H1 (cell line): ENCODE data around the gene FERMT2. TPM values are rescaled to one million over a fixed set of nuclear protein-coding genes. Genes with fewer than 3 reads are reported as not detected.

Experiments used
- CTCF ChIA-PET: fragments of 300-600 bp; sonication (Branson Sonifier 250); formaldehyde crosslinking; loops from one replicate; lab custom pipeline; 2021; ENCODE audit not compliant: partially characterized antibody; lab: Charles Lee
- POLR2A ChIA-PET: fragments of 300-600 bp; sonication (Branson Sonifier 250); formaldehyde crosslinking; loops from one replicate; lab custom pipeline; 2021; ENCODE audit warnings: inconsistent platforms; ENCODE audit not compliant: partially characterized antibody; lab: Charles Lee
- DNase-seq, 2 experiments: peaks; one replicate each; pipeline versions ENCODE4 v3.0.0 to v3.0.0-alpha.2; 2010 to 2022; ENCODE audit warnings: low spot score in 2 of 2, low read depth in 1 of 2, mixed read lengths in 1 of 2
- FAIRE-seq: peaks from 2 replicates; lab custom pipeline; 2011; peaks lifted over from hg19 to GRCh38; lab: Jason Lieb, UNC
- H2AFZ ChIP-seq: 2 replicates; pipeline ENCODE4 v1.8.1; 2012; ENCODE audit warnings: low read length, inconsistent platforms
- H2AK5ac ChIP-seq: 2 replicates; pipeline ENCODE4 v1.6.1; 2013; ENCODE audit warnings: low read depth, low read length
- H2BK120ac ChIP-seq: replicated peaks from 2 replicates; pipeline ENCODE3; 2013; ENCODE audit warnings: low read depth, low read length, inconsistent platforms
- H2BK12ac ChIP-seq: 2 replicates; pipeline ENCODE4 v1.6.1; 2013; ENCODE audit warnings: low read depth, low read length
- H2BK15ac ChIP-seq: 2 replicates; pipeline ENCODE4 v1.6.1; 2013; ENCODE audit warnings: low read length
- H2BK20ac ChIP-seq: 2 replicates; pipeline ENCODE4 v1.6.1; 2013; ENCODE audit warnings: low read length
- H2BK5ac ChIP-seq: 2 replicates; pipeline ENCODE4 v1.6.1; 2013; ENCODE audit warnings: low read depth, low read length
- H3K14ac ChIP-seq: 2 replicates; pipeline ENCODE4 v1.6.1; 2013; ENCODE audit warnings: inconsistent platforms; ENCODE audit not compliant: insufficient read length
- H3K18ac ChIP-seq: 2 replicates; pipeline ENCODE4 v1.6.1; 2013; ENCODE audit warnings: low read length; ENCODE audit errors: extremely low read depth
- H3K23ac ChIP-seq: 2 replicates; pipeline ENCODE4 v1.6.1; 2013; ENCODE audit warnings: inconsistent platforms; ENCODE audit not compliant: insufficient read length
- H3K23me2 ChIP-seq: 2 replicates; pipeline ENCODE4 v1.6.1; 2013; ENCODE audit warnings: low read depth, low read length
- H3K27ac ChIP-seq: 2 replicates; pipeline ENCODE4 v1.6.1; 2011; ENCODE audit warnings: low read depth, low read length, inconsistent platforms
- H3K27me3 ChIP-seq, 4 experiments: replicated peaks in 1 of 4; 1 replicate in 1 of 4; 2 replicates in 3 of 4; pipeline versions ENCODE4 v1.6.1 to v1.8.1; 2011 to 2013; ENCODE audit warnings: low read length in 3 of 4, mild to moderate bottlenecking in 3 of 4, inconsistent platforms in 2 of 4, mixed read lengths in 2 of 4, moderate library complexity in 1 of 4; ENCODE audit not compliant: control insufficient read depth in 3 of 4, insufficient read depth in 3 of 4; ENCODE audit errors: extremely low read depth in 1 of 4
- H3K36me3 ChIP-seq, 4 experiments: 2 replicates each; pipeline versions ENCODE4 v1.6.1 to v1.8.1; 2011 to 2013; ENCODE audit warnings: mild to moderate bottlenecking in 4 of 4, low read length in 3 of 4, moderate library complexity in 2 of 4, control low read depth in 1 of 4, inconsistent platforms in 1 of 4; ENCODE audit not compliant: insufficient read depth in 4 of 4, control insufficient read depth in 2 of 4
- H3K4ac ChIP-seq: replicated peaks from 2 replicates; pipeline ENCODE3; 2013; ENCODE audit warnings: low read length, low read depth, mixed read lengths, inconsistent platforms; ENCODE audit not compliant: insufficient read length
- H3K4me1 ChIP-seq, 4 experiments: replicated peaks in 1 of 4; 1 replicate in 1 of 4; 2 replicates in 3 of 4; pipeline versions ENCODE4 v1.6.1 to v1.8.1; 2011 to 2013; ENCODE audit warnings: low read length in 3 of 4, inconsistent platforms in 2 of 4, mixed read lengths in 1 of 4; ENCODE audit not compliant: insufficient read depth in 4 of 4, control insufficient read depth in 3 of 4
- H3K4me2 ChIP-seq, 2 experiments: 2 replicates each; pipeline versions ENCODE4 v1.6.1 to v1.8.1; 2011 to 2013; ENCODE audit warnings: low read depth in 2 of 2, low read length in 2 of 2, control low read depth in 1 of 2, inconsistent platforms in 1 of 2, mild to moderate bottlenecking in 1 of 2; ENCODE audit not compliant: insufficient read depth in 1 of 2
- H3K4me3 ChIP-seq, 4 experiments: fragments of 200-600, 300-600 bp in 1 of 4; sonication (generic), shearing (Covaris generic), sonication (Bioruptor Twin) in 1 of 4; 2 replicates each; pipeline versions ENCODE4 v1.5.1 to v1.8.1; 2011 to 2016; ENCODE audit warnings: low read length in 4 of 4, low read depth in 3 of 4, control low read depth in 2 of 4, inconsistent platforms in 2 of 4, mild to moderate bottlenecking in 2 of 4, mixed read lengths in 1 of 4, moderate library complexity in 1 of 4; ENCODE audit not compliant: insufficient read depth in 2 of 4; ENCODE audit errors: extremely low read depth in 1 of 4
- H3K56ac ChIP-seq: replicated peaks from 2 replicates; pipeline ENCODE3; 2013; ENCODE audit warnings: low read depth, mild to moderate bottlenecking, mixed read lengths, low read length, inconsistent platforms; ENCODE audit not compliant: insufficient read length
- H3K79me1 ChIP-seq: 2 replicates; pipeline ENCODE4 v1.6.1; 2013; ENCODE audit warnings: low read depth, low read length, control low read depth
- H3K79me2 ChIP-seq, 2 experiments: 2 replicates each; pipeline versions ENCODE4 v1.6.1 to v1.8.1; 2012 to 2013; ENCODE audit warnings: low read length in 2 of 2, mild to moderate bottlenecking in 2 of 2, inconsistent platforms in 1 of 2; ENCODE audit not compliant: insufficient read depth in 2 of 2, control insufficient read depth in 1 of 2
- H3K9ac ChIP-seq, 4 experiments: replicated peaks in 1 of 4; 1 replicate in 1 of 4; 2 replicates in 3 of 4; pipeline versions ENCODE4 v1.6.1 to v1.8.1; 2011 to 2013; ENCODE audit warnings: low read depth in 3 of 4, low read length in 3 of 4, control low read depth in 2 of 4, mild to moderate bottlenecking in 2 of 4, moderate library complexity in 2 of 4, inconsistent platforms in 1 of 4; ENCODE audit errors: extremely low read depth in 1 of 4
- H3K9me3 ChIP-seq, 2 experiments: 2 replicates each; pipeline versions ENCODE4 v1.6.1 to v1.8.1; 2012 to 2013; ENCODE audit warnings: mild to moderate bottlenecking in 2 of 2, moderate library complexity in 2 of 2, control low read depth in 1 of 2, inconsistent platforms in 1 of 2, low read depth in 1 of 2, low read length in 1 of 2, mixed read lengths in 1 of 2; ENCODE audit not compliant: insufficient read depth in 2 of 2
- H4K20me1 ChIP-seq, 2 experiments: replicated peaks in 1 of 2; 2 replicates each; pipeline versions ENCODE3 to v1.8.1; 2011 to 2013; ENCODE audit warnings: inconsistent platforms in 2 of 2, low read length in 2 of 2, mild to moderate bottlenecking in 1 of 2; ENCODE audit not compliant: insufficient read depth in 2 of 2, control insufficient read depth in 1 of 2
- H4K5ac ChIP-seq: 2 replicates; pipeline ENCODE4 v1.6.1; 2013; ENCODE audit warnings: low read length, low read depth, mixed read lengths, inconsistent platforms; ENCODE audit not compliant: insufficient read length
- H4K8ac ChIP-seq: 2 replicates; pipeline ENCODE4 v1.8.0; 2013; ENCODE audit warnings: mild to moderate bottlenecking, moderate library complexity, low read length, inconsistent platforms; ENCODE audit not compliant: insufficient read depth; ENCODE audit errors: extremely low read depth
- H4K91ac ChIP-seq: replicated peaks from 2 replicates; pipeline ENCODE3; 2013; ENCODE audit warnings: low read length, mixed read lengths, inconsistent platforms; ENCODE audit not compliant: insufficient read length
- BRCA1 ChIP-seq: IDR thresholded peaks from 2 replicates; pipeline ENCODE4 v1.6.1; 2012; ENCODE audit warnings: low read depth, low read length, improper control_type of control experiment
- KDM1A ChIP-seq: fragments of 200-600, 300-600 bp; sonication (generic); IDR thresholded peaks from 2 replicates; pipeline ENCODE4 v1.7.1; 2016; ENCODE audit warnings: mild to moderate bottlenecking, low read length, borderline replicate concordance
- NRF1 ChIP-seq: IDR thresholded peaks from 2 replicates; pipeline ENCODE4 v1.6.1; 2011; ENCODE audit warnings: mild to moderate bottlenecking, low read depth, low read length, improper control_type of control experiment
- RAD21 ChIP-seq, 2 experiments: IDR thresholded peaks in 1 of 2; conservative IDR thresholded peaks in 1 of 2; 2 replicates each; pipeline ENCODE4 v1.6.1; 2011; ENCODE audit warnings: low read depth in 2 of 2, low read length in 2 of 2, improper control_type of control experiment in 1 of 2, inconsistent platforms in 1 of 2, mild to moderate bottlenecking in 1 of 2, moderate library complexity in 1 of 2
- WGBS, 2 experiments: shearing (Covaris generic) in 1 of 2; methylation state at CpG; one replicate each; pipeline versions ENCODE4 v1.1.6 to v1.1.7; 2013 to 2015; ENCODE audit warnings: low lambda C conversion rate in 2 of 2, mixed read lengths in 2 of 2, inconsistent platforms in 1 of 2, low coverage in 1 of 2, missing lambda C conversion rate in 1 of 2; ENCODE audit not compliant: insufficient replicate concordance in 2 of 2, insufficient coverage in 1 of 2, insufficient read length in 1 of 2; ENCODE audit errors: extremely low coverage in 1 of 2, missing lambda C conversion rate in 1 of 2; 5-methylcytosine and 5-hydroxymethylcytosine counted together
- polyA plus RNA-seq, 7 experiments: library from polyadenylated mRNA; depleted of rRNA in 3 of 7; stranded (reverse) in 5 of 7; unstranded in 2 of 7; fragments of >200 nt in 5 of 7; fragments of 200-250 nt in 2 of 7; gene quantifications; 1 replicate in 5 of 7; 2 replicates in 1 of 7; 4 replicates in 1 of 7; pipeline versions ENCODE4 v1.2.1 to v1.2.3, GENCODE V29; 2011 to 2013; ENCODE audit warnings: missing spikeins in 2 of 7, mixed read lengths in 2 of 7
- total RNA-seq: library from RNA; stranded (reverse); fragmentation: NEBNext Ultra II Directional; extraction: Animal tissue kit (Norgen Biotek cat#: 25700); gene quantifications from 2 replicates; pipeline ENCODE4 v1.2.1, GENCODE V29; 2021
- TF ChIP-seq, protein P1 (sequence below), 3 experiments: IDR thresholded peaks; 1 replicate in 2 of 3; 2 replicates in 1 of 3; pipeline versions ENCODE4 v1.5.1 to v1.6.1; 2011; ENCODE audit warnings: low read length in 3 of 3, mild to moderate bottlenecking in 3 of 3, inconsistent platforms in 2 of 3, low read depth in 1 of 3, moderate library complexity in 1 of 3; ENCODE audit not compliant: insufficient read depth in 1 of 3; ENCODE audit errors: control extremely low read depth in 1 of 3
- TF ChIP-seq, protein P2 (sequence below): IDR thresholded peaks from 2 replicates; pipeline ENCODE4 v1.6.1; 2011; ENCODE audit warnings: low read length, improper control_type of control experiment
- TF ChIP-seq, protein P3 (sequence below): IDR thresholded peaks from 2 replicates; pipeline ENCODE4 v1.6.1; 2012; ENCODE audit warnings: inconsistent platforms

Gene FERMT2
- total and polyA plus RNA-seq, 2 of the 8 experiments (the other 6 are each of a cell fraction or from before 2014, with no cell fraction given): 53.3 to 142 TPM

DNA sequence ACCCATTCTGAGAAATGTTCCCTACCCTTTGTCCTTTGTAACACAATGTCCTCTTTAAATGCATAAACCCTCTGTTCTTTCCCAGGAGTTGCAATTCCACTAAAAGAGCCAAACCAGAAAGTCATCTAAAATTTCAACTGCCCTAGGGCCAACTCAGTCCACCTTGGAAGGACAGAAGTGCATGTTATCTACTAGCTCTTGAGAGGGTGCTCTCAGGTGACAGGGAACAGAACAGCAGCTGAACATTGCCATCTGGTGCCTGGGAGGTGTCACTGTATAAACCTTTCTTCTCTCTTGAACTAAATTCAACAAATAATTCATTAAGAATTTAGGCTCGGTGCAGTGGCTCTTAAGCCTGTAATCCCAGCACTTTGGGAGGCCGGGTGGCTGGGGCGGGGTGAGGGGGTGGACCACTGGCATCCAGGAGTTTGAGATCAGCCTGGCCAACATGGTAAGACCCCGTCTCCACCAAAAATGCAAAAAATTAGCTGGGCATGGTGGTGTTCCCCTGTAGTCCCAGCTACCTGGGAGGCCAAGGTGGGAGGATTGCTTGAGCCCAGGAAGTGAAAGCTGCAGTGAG is 10.3 kb upstream of the FERMT2 start:
- Histone ChIP-seq H2BK12ac (no peak overlapping the region), H2AFZ (peak overlapping the region; percentile 64), H3K18ac (no peak overlapping the region; the same call in 1 of the 2 replicates), H4K20me1 (no peaks in the 10 kb centered on the region), H4K8ac (no peak overlapping the region), H2BK5ac (peak overlapping the region; percentile 50; the same call in 1 of the 2 replicates), H2BK20ac (no peak overlapping the region), H3K27ac (no peak overlapping the region), H3K79me2 (no peaks in the 10 kb centered on the region), H3K23me2 (no peaks in the 10 kb centered on the region), H2BK120ac (no peak overlapping the region), H2AK5ac (no peak overlapping the region), H3K79me1 (no peaks in the 10 kb centered on the region), H3K27me3 (no peaks in the 10 kb centered on the region), H3K9me3 (peaks cover 4 to 9% of the 10 kb centered on the region in 2 experiments; a peak in 2 of 4 replicates), H3K4me3 (no peak overlapping the region), H4K91ac (no peak overlapping the region), H2BK15ac (0 out of 2 replicates have a peak overlapping the region, but pooled peaks have one; percentile 83), H3K56ac (no peak overlapping the region), H3K4me1 (peaks cover 0 to 5% (median 0%) of the 10 kb centered on the region in 4 experiments; a peak in 1 of 7 replicates), H3K14ac (no peak overlapping the region), H4K5ac (no peak overlapping the region), H3K9ac (no peak overlapping the region), H3K23ac (no peak overlapping the region), H3K4ac (no peak overlapping the region), H3K36me3 (no peaks in the 10 kb centered on the region; a peak in 1 of 8 replicates), H3K4me2 (no peak overlapping the region)
- ChIA-PET POLR2A (interaction anchor here (0.5 to 1.6 kb wide), 4 partner anchors 10 to 192 kb away, joined by 3 to 7 read pairs (median 4); partner anchors contain the start of genes DDHD1 and FERMT2), CTCF (interaction anchor here (0.7 to 5.3 kb wide), 37 partner anchors 9 to 344 kb away, joined by 3 to 31 read pairs (median 4); partner anchors contain the start of gene GNPNAT1)
- TF ChIP-seq, protein P1, sequence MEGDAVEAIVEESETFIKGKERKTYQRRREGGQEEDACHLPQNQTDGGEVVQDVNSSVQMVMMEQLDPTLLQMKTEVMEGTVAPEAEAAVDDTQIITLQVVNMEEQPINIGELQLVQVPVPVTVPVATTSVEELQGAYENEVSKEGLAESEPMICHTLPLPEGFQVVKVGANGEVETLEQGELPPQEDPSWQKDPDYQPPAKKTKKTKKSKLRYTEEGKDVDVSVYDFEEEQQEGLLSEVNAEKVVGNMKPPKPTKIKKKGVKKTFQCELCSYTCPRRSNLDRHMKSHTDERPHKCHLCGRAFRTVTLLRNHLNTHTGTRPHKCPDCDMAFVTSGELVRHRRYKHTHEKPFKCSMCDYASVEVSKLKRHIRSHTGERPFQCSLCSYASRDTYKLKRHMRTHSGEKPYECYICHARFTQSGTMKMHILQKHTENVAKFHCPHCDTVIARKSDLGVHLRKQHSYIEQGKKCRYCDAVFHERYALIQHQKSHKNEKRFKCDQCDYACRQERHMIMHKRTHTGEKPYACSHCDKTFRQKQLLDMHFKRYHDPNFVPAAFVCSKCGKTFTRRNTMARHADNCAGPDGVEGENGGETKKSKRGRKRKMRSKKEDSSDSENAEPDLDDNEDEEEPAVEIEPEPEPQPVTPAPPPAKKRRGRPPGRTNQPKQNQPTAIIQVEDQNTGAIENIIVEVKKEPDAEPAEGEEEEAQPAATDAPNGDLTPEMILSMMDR (IDR thresholded peaks at IDR 0.05; ENCODE audit: control extremely low read depth in 1 of 3, insufficient read depth in 1 of 3, low read depth in 1 of 3, low read length in 3 of 3): peak; percentile 60 to 85 (median 78)
- TF ChIP-seq, protein P2, sequence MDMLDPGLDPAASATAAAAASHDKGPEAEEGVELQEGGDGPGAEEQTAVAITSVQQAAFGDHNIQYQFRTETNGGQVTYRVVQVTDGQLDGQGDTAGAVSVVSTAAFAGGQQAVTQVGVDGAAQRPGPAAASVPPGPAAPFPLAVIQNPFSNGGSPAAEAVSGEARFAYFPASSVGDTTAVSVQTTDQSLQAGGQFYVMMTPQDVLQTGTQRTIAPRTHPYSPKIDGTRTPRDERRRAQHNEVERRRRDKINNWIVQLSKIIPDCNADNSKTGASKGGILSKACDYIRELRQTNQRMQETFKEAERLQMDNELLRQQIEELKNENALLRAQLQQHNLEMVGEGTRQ: no peak
- TF ChIP-seq, protein P3, sequence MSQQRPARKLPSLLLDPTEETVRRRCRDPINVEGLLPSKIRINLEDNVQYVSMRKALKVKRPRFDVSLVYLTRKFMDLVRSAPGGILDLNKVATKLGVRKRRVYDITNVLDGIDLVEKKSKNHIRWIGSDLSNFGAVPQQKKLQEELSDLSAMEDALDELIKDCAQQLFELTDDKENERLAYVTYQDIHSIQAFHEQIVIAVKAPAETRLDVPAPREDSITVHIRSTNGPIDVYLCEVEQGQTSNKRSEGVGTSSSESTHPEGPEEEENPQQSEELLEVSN: no peak
- peak; percentile 96 for TF ChIP-seq RAD21 (IDR thresholded peaks at IDR 0.05 in 1 of 2, conservative IDR thresholded peaks at IDR 0.05 in 1 of 2; ENCODE audit: low read depth in 2 of 2, low read length in 2 of 2)
- no peak for TF ChIP-seq NRF1
- no peak for TF ChIP-seq KDM1A
- no peak for TF ChIP-seq BRCA1
- FAIRE-seq: peak; percentile 88
- peak in 1 of 2 experiments; percentile 56 for DNase-seq
- WGBS, 2 experiments: 76% methylated on average over 3 of the region's 4 CpGs; no CpG with 5 or more reads in 1 of the 2 experiments
